Vagina (tissue), 2 donors: ENCODE data around the gene UNC13A.

Experiments
- CTCF ChIP-seq, 3 experiments: fragments of 450-650 bp in 2 of 3; fragments of 200-600 bp in 1 of 3; sonication (generic) in 1 of 3; IDR thresholded peaks; one replicate each; pipeline ENCODE4 v1.5.1; 2017 to 2019; ENCODE audit warnings: antibody characterized with exemption in 3 of 3, mild to moderate bottlenecking in 2 of 3, moderate library complexity in 2 of 3
- POLR2A ChIP-seq, 2 donors: fragments of 450-650 bp; IDR thresholded peaks; one replicate each; pipeline ENCODE4 v1.6.1; 2017; ENCODE audit warnings: antibody characterized with exemption in 2 of 2, mild to moderate bottlenecking in 2 of 2, moderate library complexity in 2 of 2
- POLR2AphosphoS5 ChIP-seq, 2 donors: sonication (generic); formaldehyde crosslinking; IDR thresholded peaks; one replicate each; pipeline ENCODE4 v1.9.0; 2017; ENCODE audit warnings: antibody characterized with exemption in 2 of 2, mild to moderate bottlenecking in 2 of 2, low read depth in 1 of 2; ENCODE audit not compliant: insufficient read depth in 1 of 2

GRCh38 chr19:17687857-17688784, at the start of gene UNC13A:
- TF ChIP-seq POLR2AphosphoS5 (IDR thresholded peaks at IDR 0.05; ENCODE audit: insufficient read depth in 1 of 2, low read depth in 1 of 2) (no peak), CTCF (IDR thresholded peaks at IDR 0.05) (no peak), POLR2A (IDR thresholded peaks at IDR 0.05) (no peak)
